ENCODE measurements around the gene CNKSR3. TPM values are rescaled to one million over a fixed set of nuclear protein-coding genes. Genes with fewer than 3 reads are reported as not detected.
"Not testable (repeated sequence)": the region's sequence is repeated elsewhere in the genome, so short reads cannot be mapped to it uniquely, and the experiment has no call there.

Gene CNKSR3
- total RNA-seq, 2 experiments from 2014 or later = 0.34 to 0.58 TPM

GRCh38 chr6:154526996-154527395 is 16.5 kb upstream of the CNKSR3 start:
- no peak for ATAC-seq
- Mint-ChIP-seq H3K27me3 (no peaks in the 10 kb centered on the region), H3K27ac (no peak overlapping the region), H3K36me3 (ENCODE audit: low read depth) (no peaks in the 10 kb centered on the region), H3K4me3 (no peak overlapping the region), H3K4me1 (no peaks in the 10 kb centered on the region), H3K9me3 (ENCODE audit: low read depth) (peaks cover 5% of the 10 kb centered on the region)
- ChIA-PET POLR2A (no interaction called here), CTCF (no interaction called here)
- DNase-seq = no peak
- intact Hi-C loops (cut with DNase I, micrococcal nuclease) = no loop called here

GRCh38 chr6:154522576-154522975 is 12.1 kb upstream of the CNKSR3 start:
- no peak for ATAC-seq
- H3K36me3 Mint-ChIP-seq (ENCODE audit: low read depth) = no peaks in the 10 kb centered on the region
- H3K27me3 Mint-ChIP-seq = no peaks in the 10 kb centered on the region
- CTCF ChIA-PET = interaction anchor here (1.9 kb wide), 1 partner anchor 9 kb away, joined by 5 read pairs; no protein-coding TSS in a partner anchor
- no peak overlapping the region for H3K4me3 Mint-ChIP-seq
- H3K9me3 Mint-ChIP-seq (ENCODE audit: low read depth) = no peaks in the 10 kb centered on the region
- POLR2A ChIA-PET = no interaction called here
- no peaks in the 10 kb centered on the region for H3K4me1 Mint-ChIP-seq
- no peak overlapping the region for H3K27ac Mint-ChIP-seq
- intact Hi-C loops (cut with DNase I, micrococcal nuclease) = no loop called here
- no peak for DNase-seq

- H3K27ac Mint-ChIP-seq = no peak overlapping the region
- H3K27me3 Mint-ChIP-seq = no peaks in the 10 kb centered on the region
- no peak for ATAC-seq
- intact Hi-C loops (cut with DNase I, micrococcal nuclease) = no loop called here
- CTCF ChIA-PET = interaction anchor here (0.7 kb wide), 1 partner anchor 356 kb away, joined by 3 read pairs; no protein-coding TSS in a partner anchor
- no peaks in the 10 kb centered on the region for H3K9me3 Mint-ChIP-seq (ENCODE audit: low read depth)
- POLR2A ChIA-PET = no interaction called here
- no peaks in the 10 kb centered on the region for H3K4me1 Mint-ChIP-seq
- H3K4me3 Mint-ChIP-seq = no peak overlapping the region
- no peak for DNase-seq
- H3K36me3 Mint-ChIP-seq (ENCODE audit: low read depth) = no peaks in the 10 kb centered on the region
These were observed 10.9 kb upstream of the CNKSR3 start for GRCh38 chr6:154521412-154521811.

- Mint-ChIP-seq H3K4me1 (no peaks in the 10 kb centered on the region), H3K27me3 (no peaks in the 10 kb centered on the region), H3K9me3 (ENCODE audit: low read depth) (no peaks in the 10 kb centered on the region), H3K4me3 (no peak overlapping the region), H3K27ac (no peak overlapping the region), H3K36me3 (ENCODE audit: low read depth) (no peaks in the 10 kb centered on the region)
- ChIA-PET CTCF (no interaction called here), POLR2A (interaction anchor here (0.5 kb wide), 1 partner anchor 14 kb away, joined by 4 read pairs; no protein-coding TSS in a partner anchor)
- DNase-seq (no peak), ATAC-seq (no peak)
- intact Hi-C loops (cut with DNase I, micrococcal nuclease) = no loop called here
These were observed 9.8 kb upstream of the CNKSR3 start for GRCh38 chr6:154520280-154520679.

- no peaks in the 10 kb centered on the region for H3K36me3 Mint-ChIP-seq (ENCODE audit: low read depth)
- H3K4me1 Mint-ChIP-seq = no peaks in the 10 kb centered on the region
- peaks cover 4% of the 10 kb centered on the region for H3K27me3 Mint-ChIP-seq
- H3K9me3 Mint-ChIP-seq (ENCODE audit: low read depth) = no peaks in the 10 kb centered on the region
- no peak overlapping the region for H3K4me3 Mint-ChIP-seq
- intact Hi-C loops (cut with DNase I, micrococcal nuclease) = no loop called here
- ATAC-seq (no peak), DNase-seq (no peak)
- ChIA-PET CTCF (no interaction called here), POLR2A (no interaction called here)
- H3K27ac Mint-ChIP-seq = no peak overlapping the region
These were observed 7.9 kb upstream of the CNKSR3 start for GRCh38 chr6:154518396-154518795.

- CTCF ChIA-PET = interaction anchor here (0.7 to 0.9 kb wide), 2 partner anchors 9 to 124 kb away, joined by 3 read pairs; no protein-coding TSS in a partner anchor
- DNase-seq = no peak
- Mint-ChIP-seq H3K27ac (no peak overlapping the region), H3K27me3 (peaks cover 20% of the 10 kb centered on the region), H3K4me1 (peaks cover 3% of the 10 kb centered on the region), H3K9me3 (ENCODE audit: low read depth) (no peaks in the 10 kb centered on the region), H3K4me3 (no peak overlapping the region), H3K36me3 (ENCODE audit: low read depth) (no peaks in the 10 kb centered on the region)
- ATAC-seq = no peak
- POLR2A ChIA-PET = no interaction called here
- intact Hi-C loops (cut with DNase I, micrococcal nuclease) = no loop called here
These were observed 5.8 kb upstream of the CNKSR3 start for GRCh38 chr6:154516276-154516675.

GRCh38 chr6:154515826-154516225 is 5.3 kb upstream of the CNKSR3 start:
- H3K27me3 Mint-ChIP-seq = peaks cover 20% of the 10 kb centered on the region
- ChIA-PET POLR2A (no interaction called here), CTCF (interaction anchor here (1.1 kb wide), 1 partner anchor 18 kb away, joined by 3 read pairs; no protein-coding TSS in a partner anchor)
- H3K36me3 Mint-ChIP-seq (ENCODE audit: low read depth) = no peaks in the 10 kb centered on the region
- no peak for DNase-seq
- intact Hi-C loops (cut with DNase I, micrococcal nuclease) = no loop called here
- no peak overlapping the region for H3K27ac Mint-ChIP-seq
- peaks cover 3% of the 10 kb centered on the region for H3K4me1 Mint-ChIP-seq
- no peaks in the 10 kb centered on the region for H3K9me3 Mint-ChIP-seq (ENCODE audit: low read depth)
- ATAC-seq = no peak
- no peak overlapping the region for H3K4me3 Mint-ChIP-seq

- intact Hi-C loops (cut with DNase I, micrococcal nuclease); H3K4me1 Mint-ChIP-seq; H3K4me3 Mint-ChIP-seq; DNase-seq; H3K9me3 Mint-ChIP-seq (ENCODE audit: low read depth); H3K27ac Mint-ChIP-seq; ATAC-seq; H3K36me3 Mint-ChIP-seq (ENCODE audit: low read depth); POLR2A ChIA-PET: not testable (repeated sequence)
- CTCF ChIA-PET = interaction anchor here (1.1 kb wide), 1 partner anchor 18 kb away, joined by 3 read pairs; no protein-coding TSS in a partner anchor
- H3K27me3 Mint-ChIP-seq = peaks cover 20% of the 10 kb centered on the region
These were observed 4.6 kb upstream of the CNKSR3 start for GRCh38 chr6:154515076-154515475.

- Mint-ChIP-seq H3K4me3 (no peak overlapping the region), H3K4me1 (peaks cover 5% of the 10 kb centered on the region), H3K36me3 (ENCODE audit: low read depth) (no peaks in the 10 kb centered on the region), H3K27ac (no peak overlapping the region), H3K9me3 (ENCODE audit: low read depth) (no peaks in the 10 kb centered on the region), H3K27me3 (peaks cover 20% of the 10 kb centered on the region)
- ChIA-PET CTCF (interaction anchor here (1.8 kb wide), 1 partner anchor 9 kb away, joined by 5 read pairs; no protein-coding TSS in a partner anchor), POLR2A (no interaction called here)
- no peak for ATAC-seq
- no peak for DNase-seq
- intact Hi-C loops (cut with DNase I, micrococcal nuclease) = no loop called here
These were observed 4.0 kb upstream of the CNKSR3 start for GRCh38 chr6:154514481-154514880.

- Mint-ChIP-seq H3K27me3 (peaks cover 26% of the 10 kb centered on the region), H3K36me3 (ENCODE audit: low read depth) (no peaks in the 10 kb centered on the region), H3K27ac (no peak overlapping the region), H3K4me3 (no peak overlapping the region), H3K4me1 (peaks cover 11% of the 10 kb centered on the region), H3K9me3 (ENCODE audit: low read depth) (no peaks in the 10 kb centered on the region)
- ATAC-seq (no peak), DNase-seq (no peak)
- POLR2A ChIA-PET = interaction anchor here (0.7 kb wide), 1 partner anchor 12 kb away, joined by 3 read pairs; no protein-coding TSS in a partner anchor
- CTCF ChIA-PET = interaction anchor here (0.7 to 1.8 kb wide), 2 partner anchors 9 to 649 kb away, joined by 3 to 5 read pairs; no protein-coding TSS in a partner anchor
- intact Hi-C loops (cut with DNase I, micrococcal nuclease) = no loop called here
These were observed 3.3 kb upstream of the CNKSR3 start for GRCh38 chr6:154513601-154514320.

GRCh38 chr6:154512201-154512600 is 1.7 kb upstream of the CNKSR3 start:
- H3K27me3 Mint-ChIP-seq = peaks cover 38% of the 10 kb centered on the region
- H3K9me3 Mint-ChIP-seq (ENCODE audit: low read depth) = no peaks in the 10 kb centered on the region
- no peak overlapping the region for H3K4me3 Mint-ChIP-seq
- DNase-seq (no peak), ATAC-seq (no peak)
- POLR2A ChIA-PET = no interaction called here
- intact Hi-C loops (cut with DNase I, micrococcal nuclease) = no loop called here
- no peaks in the 10 kb centered on the region for H3K36me3 Mint-ChIP-seq (ENCODE audit: low read depth)
- CTCF ChIA-PET = no interaction called here
- H3K27ac Mint-ChIP-seq = no peak overlapping the region
- peaks cover 12% of the 10 kb centered on the region for H3K4me1 Mint-ChIP-seq

- Mint-ChIP-seq H3K9me3 (ENCODE audit: low read depth) (no peaks in the 10 kb centered on the region), H3K4me1 (peaks cover 12% of the 10 kb centered on the region), H3K27me3 (peaks cover 41% of the 10 kb centered on the region), H3K4me3 (no peak overlapping the region), H3K36me3 (ENCODE audit: low read depth) (no peaks in the 10 kb centered on the region), H3K27ac (no peak overlapping the region)
- ChIA-PET POLR2A (no interaction called here), CTCF (no interaction called here)
- ATAC-seq (no peak), DNase-seq (no peak)
- intact Hi-C loops (cut with DNase I, micrococcal nuclease) = loop anchor here in 1 of 2 experiments (2.0 kb wide), 1 partner anchor 357 kb away; no protein-coding TSS in a partner anchor
These were observed 1.3 kb upstream of the CNKSR3 start for GRCh38 chr6:154511791-154512190.
